WTC11 (cell line): Measurements from ENCODE around the gene FHAD1.

Experiments
- CBFB ChIP-seq: sonication (generic); formaldehyde crosslinking; IDR thresholded peaks from 2 replicates; pipeline ENCODE4 v1.8.1; 2022; ENCODE audit warnings: mild to moderate bottlenecking, low read depth, missing genetic modification reagents
- CTCF ChIP-seq: fragments of 200-600 bp; IDR thresholded peaks from 2 replicates; pipeline ENCODE4 v1.8.0; 2022; ENCODE audit warnings: antibody characterized with exemption
- ELF4 ChIP-seq: sonication (generic); formaldehyde crosslinking; IDR thresholded peaks from 2 replicates; pipeline ENCODE4 v1.8.1; 2022; ENCODE audit warnings: low read depth, mild to moderate bottlenecking, moderate library complexity, missing genetic modification reagents
- ERG ChIP-seq: fragments of 250-450 bp; sonication (Bioruptor Pico); IDR thresholded peaks from 2 replicates; pipeline ENCODE4 v1.8.0; 2021; ENCODE audit warnings: mild to moderate bottlenecking
- JUN ChIP-seq: sonication (generic); formaldehyde crosslinking; IDR thresholded peaks from 2 replicates; pipeline ENCODE4 v1.8.0; 2023; ENCODE audit warnings: mild to moderate bottlenecking, missing genetic modification reagents
- USF2 ChIP-seq: sonication (generic); formaldehyde crosslinking; IDR thresholded peaks from 2 replicates; pipeline ENCODE4 v1.8.1; 2023; ENCODE audit warnings: mild to moderate bottlenecking, missing genetic modification reagents, moderate library complexity

GRCh38 chr1:15290382-15290781 lies 43.4 kb downstream of the FHAD1 start:
- TF ChIP-seq USF2 (CRISPR knock-in tag) (no peak), CTCF (no peak), CBFB (CRISPR knock-in tag) (no peak), ELF4 (CRISPR knock-in tag) (no peak), JUN (CRISPR knock-in tag) (no peak), ERG (no peak)
